ENCODE data around the gene ELK1.

GRCh38 chrX:47650164-47651042, at the start of gene ELK1:
- peak; percentile 70 for TF ChIP-seq POLR2A (IDR thresholded peaks at IDR 0.05)
- TF ChIP-seq, protein P1, sequence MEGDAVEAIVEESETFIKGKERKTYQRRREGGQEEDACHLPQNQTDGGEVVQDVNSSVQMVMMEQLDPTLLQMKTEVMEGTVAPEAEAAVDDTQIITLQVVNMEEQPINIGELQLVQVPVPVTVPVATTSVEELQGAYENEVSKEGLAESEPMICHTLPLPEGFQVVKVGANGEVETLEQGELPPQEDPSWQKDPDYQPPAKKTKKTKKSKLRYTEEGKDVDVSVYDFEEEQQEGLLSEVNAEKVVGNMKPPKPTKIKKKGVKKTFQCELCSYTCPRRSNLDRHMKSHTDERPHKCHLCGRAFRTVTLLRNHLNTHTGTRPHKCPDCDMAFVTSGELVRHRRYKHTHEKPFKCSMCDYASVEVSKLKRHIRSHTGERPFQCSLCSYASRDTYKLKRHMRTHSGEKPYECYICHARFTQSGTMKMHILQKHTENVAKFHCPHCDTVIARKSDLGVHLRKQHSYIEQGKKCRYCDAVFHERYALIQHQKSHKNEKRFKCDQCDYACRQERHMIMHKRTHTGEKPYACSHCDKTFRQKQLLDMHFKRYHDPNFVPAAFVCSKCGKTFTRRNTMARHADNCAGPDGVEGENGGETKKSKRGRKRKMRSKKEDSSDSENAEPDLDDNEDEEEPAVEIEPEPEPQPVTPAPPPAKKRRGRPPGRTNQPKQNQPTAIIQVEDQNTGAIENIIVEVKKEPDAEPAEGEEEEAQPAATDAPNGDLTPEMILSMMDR (IDR thresholded peaks at IDR 0.05) = peak in 1 of 4 donors; percentile 16

Data from right lobe of liver (tissue), 4 donors.